PC-3 (cell line): ENCODE results near the gene DNAH3. TPM values are rescaled to one million over a fixed set of nuclear protein-coding genes. Genes with fewer than 3 reads are reported as not detected.
A peak's percentile ranks its signal among the peaks of the same experiment; 100 is the strongest.

Experiments
- ATAC-seq: fragments of 200-7000 bp; cut with Tn5 transposase; 2 replicates; pipeline ENCODE4 v1.9.1; 2020; ENCODE audit warnings: mild to moderate bottlenecking, moderate library complexity
- BruUV-seq: library from RNA; stranded (reverse); fragments of 400-500 nt; replicated peaks from 2 replicates; lab custom pipeline; 2021; lab: Mats Ljungman, UMichigan
- CTCF ChIA-PET: fragments of 300-600 bp; sonication (Branson Sonifier 250); formaldehyde crosslinking; loops from one replicate; lab custom pipeline; 2022; ENCODE audit warnings: antibody characterized with exemption; lab: Charles Lee
- POLR2A ChIA-PET: fragments of 300-600 bp; sonication (Branson Sonifier 250); formaldehyde crosslinking; loops from one replicate; lab custom pipeline; 2022; ENCODE audit warnings: antibody characterized with exemption; ENCODE audit not compliant: unreplicated experiment; lab: Charles Lee
- DNase-seq: peaks from one replicate; pipeline ENCODE4 v3.0.0-alpha.2; 2015
- H2AFZ ChIP-seq: fragments of 300-600 bp; sonication (generic); 2 replicates; pipeline ENCODE4 v1.6.0; 2016; ENCODE audit warnings: antibody characterized with exemption, low read length
- H3F3A ChIP-seq: fragments of 300-600 bp; sonication (generic); one replicate; pipeline ENCODE4 v1.6.0; 2017; ENCODE audit warnings: antibody characterized with exemption, low read length, control low read depth, mild to moderate bottlenecking; ENCODE audit not compliant: unreplicated experiment
- H3K27ac ChIP-seq: fragments of 300-600 bp; sonication (generic); 2 replicates; pipeline ENCODE4 v1.5.1; 2016; ENCODE audit warnings: mild to moderate bottlenecking, low read length
- H3K27me3 ChIP-seq: fragments of 300-600 bp; sonication (generic); 2 replicates; pipeline ENCODE4 v1.6.1; 2016; ENCODE audit warnings: low read length, mixed read lengths
- H3K36me3 ChIP-seq: fragments of 300-600 bp; sonication (generic); 2 replicates; pipeline ENCODE4 v1.6.1; 2016; ENCODE audit warnings: low read depth, mixed run types, low read length, mixed read lengths
- H3K4me1 ChIP-seq: fragments of 300-600 bp; sonication (generic); 2 replicates; pipeline ENCODE4 v1.5.1; 2016; ENCODE audit warnings: low read length; ENCODE audit not compliant: insufficient read depth
- H3K4me2 ChIP-seq: fragments of 300-600 bp; sonication (generic); 2 replicates; pipeline ENCODE4 v1.6.0; 2016; ENCODE audit warnings: low read length
- H3K4me3 ChIP-seq: fragments of 300-600 bp; sonication (generic); 2 replicates; pipeline ENCODE4 v1.5.1; 2016; ENCODE audit warnings: mild to moderate bottlenecking, low read length, mixed read lengths
- H3K79me2 ChIP-seq: fragments of 300-600 bp; sonication (generic); 2 replicates; pipeline ENCODE4 v1.6.1; 2017; ENCODE audit warnings: low read length, mixed read lengths
- H3K9ac ChIP-seq: fragments of 300-600 bp; sonication (generic); 2 replicates; pipeline ENCODE4 v1.6.0; 2016; ENCODE audit warnings: mild to moderate bottlenecking, low read length
- H3K9me2 ChIP-seq: fragments of 300-600 bp; sonication (generic); replicated peaks from 2 replicates; pipeline ENCODE4 v1.6.1; 2016; ENCODE audit warnings: mixed run types, low read length, mixed read lengths
- H3K9me3 ChIP-seq: fragments of 300-600 bp; sonication (generic); 2 replicates; pipeline ENCODE4 v1.6.1; 2016; ENCODE audit warnings: low read length, mixed read lengths
- H4K20me1 ChIP-seq: fragments of 300-600 bp; sonication (generic); 2 replicates; pipeline ENCODE4 v1.6.1; 2016; ENCODE audit warnings: low read length, mixed read lengths
- CTCF ChIP-seq: fragments of 300-600 bp; sonication (generic); conservative IDR thresholded peaks from 2 replicates; pipeline ENCODE4 v1.5.1; 2017; ENCODE audit warnings: antibody characterized with exemption, low read depth, mild to moderate bottlenecking, low read length
- EZH2 ChIP-seq: fragments of 300-600 bp; sonication (generic); IDR thresholded peaks from one replicate; pipeline ENCODE4 v1.6.1; 2017; ENCODE audit warnings: antibody characterized with exemption, mild to moderate bottlenecking, low read length; ENCODE audit not compliant: unreplicated experiment
- EZH2phosphoT487 ChIP-seq: fragments of 300-600 bp; sonication (generic); IDR thresholded peaks from 2 replicates; pipeline ENCODE4 v1.6.1; 2018; ENCODE audit warnings: mild to moderate bottlenecking, antibody characterized with exemption, low read length, borderline replicate concordance
- intact Hi-C: fragments of 100-400 bp; cut with micrococcal nuclease; formaldehyde crosslinking; loops from 2 replicates; pipeline ENCODE4 v1.9.0; 2023
- total RNA-seq: library from RNA; depleted of rRNA; stranded (reverse); fragments of >200 nt; gene quantifications from 2 replicates; pipeline ENCODE4 v1.2.3, GENCODE V29; 2014

Gene DNAH3
- total RNA-seq, 1 experiment from 2014 or later, result 0.11 TPM

GRCh38 chr16:20904507-20905081 is 246.1 kb downstream of the DNAH3 start:
- H3K9ac ChIP-seq, result peak overlapping the region; percentile 33; the same call in 1 of the 2 replicates

GRCh38 chr16:20903899-20904506 is 246.6 kb downstream of the DNAH3 start:
- ChIA-PET CTCF (no interaction called here), POLR2A (interaction anchor here (0.6 kb wide), 1 partner anchor 105 kb away, joined by 4 read pairs; no protein-coding TSS in a partner anchor)
- H4K20me1 ChIP-seq, result no peaks in the 10 kb centered on the region
- no peak for TF ChIP-seq EZH2phosphoT487
- TF ChIP-seq CTCF, result no peak
- no peak for TF ChIP-seq EZH2
- peaks cover 74% of the 10 kb centered on the region for H3K79me2 ChIP-seq
- no peaks in the 10 kb centered on the region for H3K9me2 ChIP-seq
- DNase-seq (no peak), ATAC-seq (no peak)
- BruUV-seq, result no TSS peak
- H3K4me2 ChIP-seq, result peak overlapping the region; percentile 71
- H3K27ac ChIP-seq, result peak overlapping the region; percentile 82
- intact Hi-C loops, result no loop called here
- peak overlapping the region; percentile 33; the same call in 1 of the 2 replicates for H3K9ac ChIP-seq
- no peak overlapping the region for H2AFZ ChIP-seq
- peaks cover 10% of the 10 kb centered on the region for H3F3A ChIP-seq
- H3K4me3 ChIP-seq, result peak overlapping the region; percentile 15; the same call in 1 of the 2 replicates
- H3K27me3 ChIP-seq, result no peaks in the 10 kb centered on the region
- no peaks in the 10 kb centered on the region for H3K9me3 ChIP-seq
- H3K36me3 ChIP-seq, result no peaks in the 10 kb centered on the region
- peaks cover 77% of the 10 kb centered on the region for H3K4me1 ChIP-seq

More at GRCh38 chr16:20904507-20905081, 246.1 kb downstream of the DNAH3 start:
- Histone ChIP-seq H3F3A (peaks cover 10% of the 10 kb centered on the region), H3K4me3 (peak overlapping the region; percentile 15; the same call in 1 of the 2 replicates), H3K36me3 (no peaks in the 10 kb centered on the region), H3K9me2 (no peaks in the 10 kb centered on the region), H3K4me2 (peak overlapping the region; percentile 71), H4K20me1 (no peaks in the 10 kb centered on the region), H3K79me2 (peaks cover 68% of the 10 kb centered on the region), H3K27me3 (no peaks in the 10 kb centered on the region), H3K9me3 (no peaks in the 10 kb centered on the region), H3K27ac (peak overlapping the region; percentile 82), H2AFZ (no peak overlapping the region), H3K4me1 (peaks cover 80% of the 10 kb centered on the region)
- BruUV-seq, result no TSS peak
- ChIA-PET POLR2A (interaction anchor here (0.6 to 0.7 kb wide), 2 partner anchors 9 to 106 kb away, joined by 3 to 4 read pairs; no protein-coding TSS in a partner anchor), CTCF (interaction anchor here (0.6 kb wide), 1 partner anchor 165 kb away, joined by 4 read pairs; no protein-coding TSS in a partner anchor)
- intact Hi-C loops, result loop anchor here (5.0 kb wide), 1 partner anchor 183 kb away; no protein-coding TSS in a partner anchor
- TF ChIP-seq EZH2phosphoT487 (no peak), CTCF (no peak), EZH2 (no peak)
- ATAC-seq (peak; percentile 6), DNase-seq (peak; percentile 75)
